SK-N-SH (cell line): Measurements from ENCODE around the gene ING1. TPM values are rescaled to one million over a fixed set of nuclear protein-coding genes. Genes with fewer than 3 reads are reported as not detected.

Experiments used
- CTCF ChIA-PET: fragments of 300-600, 350-600 bp; formaldehyde crosslinking; extraction: SDS; loops from one replicate; lab custom pipeline; 2021; lab: Yijun Ruan, JAX
- POLR2A ChIA-PET: fragments of 350-600 bp; sonication (Branson Sonifier 250); formaldehyde crosslinking; extraction: SDS; loops from one replicate; lab custom pipeline; 2020; ENCODE audit warnings: antibody characterized with exemption, inconsistent platforms; lab: Yijun Ruan, JAX
- DNase-seq: peaks from one replicate; pipeline ENCODE4 v3.0.0; 2012
- H2AFZ ChIP-seq: fragments of 200-600 bp; sonication (generic); 2 replicates; pipeline ENCODE4 v1.8.1; 2016; ENCODE audit warnings: antibody characterized with exemption, mild to moderate bottlenecking, low read depth
- H3F3A ChIP-seq: fragments of 200-600 bp; sonication (generic); replicated peaks from 2 replicates; pipeline ENCODE3; 2016; ENCODE audit warnings: antibody characterized with exemption, mild to moderate bottlenecking; ENCODE audit not compliant: insufficient read depth
- H3K27ac ChIP-seq, 2 experiments: fragments of 200-500 bp in 1 of 2; fragments of 200-600 bp in 1 of 2; sonication (Bioruptor generic) in 1 of 2; sonication (generic), shearing (Covaris generic) in 1 of 2; 2 replicates each; pipeline versions ENCODE4 v1.5.1 to v1.6.1; 2014 to 2016; ENCODE audit warnings: low read depth in 2 of 2, inconsistent platforms in 1 of 2, low read length in 1 of 2, mild to moderate bottlenecking in 1 of 2, mixed read lengths in 1 of 2
- H3K27me3 ChIP-seq: fragments of 200-600 bp; sonication (generic), shearing (Covaris generic); 2 replicates; pipeline ENCODE4 v1.6.1; 2016; ENCODE audit warnings: mixed run types; ENCODE audit not compliant: insufficient read depth
- H3K36me3 ChIP-seq, 2 experiments: fragments of 200-500 bp in 1 of 2; fragments of 200-600 bp in 1 of 2; sonication (Bioruptor generic) in 1 of 2; sonication (generic) in 1 of 2; replicated peaks in 1 of 2; 2 replicates each; pipeline versions ENCODE3 to v1.5.1; 2014 to 2016; ENCODE audit warnings: low read length in 1 of 2, mild to moderate bottlenecking in 1 of 2; ENCODE audit not compliant: insufficient read depth in 2 of 2, control insufficient read depth in 1 of 2
- H3K4me1 ChIP-seq, 2 experiments: fragments of 200-500 bp in 1 of 2; fragments of 200-600 bp in 1 of 2; sonication (Bioruptor generic) in 1 of 2; sonication (generic), shearing (Covaris generic) in 1 of 2; 2 replicates each; pipeline versions ENCODE4 v1.5.1 to v1.6.1; 2014 to 2016; ENCODE audit warnings: low read depth in 1 of 2, low read length in 1 of 2, mixed run types in 1 of 2; ENCODE audit not compliant: insufficient read depth in 2 of 2, control insufficient read depth in 1 of 2
- H3K4me2 ChIP-seq: fragments of 200-600 bp; sonication (generic), shearing (Covaris generic); 2 replicates; pipeline ENCODE4 v1.6.1; 2017; ENCODE audit warnings: mixed run types
- H3K4me3 ChIP-seq, 2 experiments: fragments of 200-500 bp in 1 of 2; fragments of 200-600 bp in 1 of 2; sonication (Bioruptor generic) in 1 of 2; sonication (generic), shearing (Covaris generic) in 1 of 2; 2 replicates each; pipeline versions ENCODE4 v1.5.1 to v1.8.1; 2014 to 2016; ENCODE audit warnings: low read depth in 2 of 2, inconsistent platforms in 1 of 2, low read length in 1 of 2, mild to moderate bottlenecking in 1 of 2, mixed read lengths in 1 of 2, moderate library complexity in 1 of 2
- H3K79me2 ChIP-seq: fragments of 200-600 bp; sonication (generic); 2 replicates; pipeline ENCODE4 v1.8.1; 2017; ENCODE audit warnings: mild to moderate bottlenecking; ENCODE audit not compliant: insufficient read depth
- H3K9ac ChIP-seq: fragments of 200-600 bp; sonication (generic); 2 replicates; pipeline ENCODE4 v1.6.1; 2017; ENCODE audit warnings: mixed run types
- H3K9me2 ChIP-seq: fragments of 200-600 bp; sonication (generic); 2 replicates; pipeline ENCODE4 v1.6.1; 2017; ENCODE audit warnings: mixed run types
- H3K9me3 ChIP-seq: fragments of 200-600 bp; sonication (generic); 2 replicates; pipeline ENCODE4 v1.6.1; 2017; ENCODE audit warnings: mixed run types, mild to moderate bottlenecking, moderate library complexity
- H4K20me1 ChIP-seq: fragments of 200-600 bp; sonication (generic); 2 replicates; pipeline ENCODE4 v1.6.1; 2017; ENCODE audit warnings: mild to moderate bottlenecking, mixed run types; ENCODE audit not compliant: insufficient read depth
- ELF1 ChIP-seq: IDR thresholded peaks from 2 replicates; pipeline ENCODE4 v1.4.0; 2012
- EP300 ChIP-seq, 2 experiments: IDR thresholded peaks; 2 replicates each; pipeline versions ENCODE4 v1.4.0 to v1.6.1; 2012; ENCODE audit warnings: borderline replicate concordance in 1 of 2, low read depth in 1 of 2, low read length in 1 of 2
- EZH2phosphoT487 ChIP-seq: fragments of 200-600 bp; sonication (generic); IDR thresholded peaks from 2 replicates; pipeline ENCODE4 v1.6.1; 2017; ENCODE audit warnings: low read depth, mixed run types, mild to moderate bottlenecking, antibody characterized with exemption, moderate library complexity, borderline replicate concordance
- GABPA ChIP-seq: IDR thresholded peaks from 2 replicates; pipeline ENCODE4 v1.4.0; 2012; ENCODE audit warnings: low read depth, mild to moderate bottlenecking
- MXI1 ChIP-seq: IDR thresholded peaks from 2 replicates; pipeline ENCODE4 v1.6.1; 2012; ENCODE audit warnings: mild to moderate bottlenecking, low read depth, low read length, improper control_type of control experiment
- NRF1 ChIP-seq: IDR thresholded peaks from 2 replicates; pipeline ENCODE4 v1.6.1; 2012; ENCODE audit warnings: low read depth, mild to moderate bottlenecking, low read length
- POLR2AphosphoS5 ChIP-seq: IDR thresholded peaks from 2 replicates; pipeline ENCODE4 v1.6.1; 2012; ENCODE audit warnings: low read depth, low read length
- RAD21 ChIP-seq: IDR thresholded peaks from 2 replicates; pipeline ENCODE4 v1.6.1; 2012; ENCODE audit warnings: mild to moderate bottlenecking, low read length
- TAF1 ChIP-seq: IDR thresholded peaks from 2 replicates; pipeline ENCODE4 v1.6.1; 2012; ENCODE audit warnings: low read depth, mild to moderate bottlenecking, low read length, moderate library complexity, borderline replicate concordance
- TCF12 ChIP-seq: IDR thresholded peaks from 2 replicates; pipeline ENCODE4 v1.4.0; 2012
- TEAD4 ChIP-seq: IDR thresholded peaks from 2 replicates; pipeline ENCODE4 v1.4.0; 2012; ENCODE audit warnings: mild to moderate bottlenecking, borderline replicate concordance; ENCODE audit not compliant: insufficient read depth
- WGBS: methylation state at CpG from one replicate; pipeline ENCODE4 v1.1.6; 2017; ENCODE audit warnings: low lambda C conversion rate; 5-methylcytosine and 5-hydroxymethylcytosine counted together
- polyA plus RNA-seq, 3 experiments: library from polyadenylated mRNA; depleted of rRNA; stranded (reverse); fragments of >200 nt; gene quantifications; 2 replicates each; pipeline ENCODE4 v1.2.3, GENCODE V29; 2012
- TF ChIP-seq, protein P1 (sequence below): IDR thresholded peaks from 2 replicates; pipeline ENCODE4 v1.4.0; 2012; ENCODE audit warnings: low read depth
- TF ChIP-seq, protein P2 (sequence below): IDR thresholded peaks from 2 replicates; pipeline ENCODE4 v1.6.1; 2012; ENCODE audit warnings: mild to moderate bottlenecking, low read depth, low read length, moderate library complexity
- TF ChIP-seq, protein P3 (sequence below): fragments of 150-350 bp; IDR thresholded peaks from 2 replicates; pipeline ENCODE4 v1.6.1; 2016; ENCODE audit warnings: mild to moderate bottlenecking, low read depth, low read length
- TF ChIP-seq, protein P4 (sequence below): IDR thresholded peaks from 2 replicates; pipeline ENCODE4; 2012
- TF ChIP-seq, protein P5 (sequence below): fragments of 150-350 bp; IDR thresholded peaks from 2 replicates; pipeline ENCODE4 v1.6.1; 2017; ENCODE audit warnings: antibody characterized with exemption, low read length, low read depth, borderline replicate concordance

ING1 gene
- polyA plus RNA-seq, 1 of the 3 experiments (the other 2 are of a cell fraction), result 25.4 TPM

DNA sequence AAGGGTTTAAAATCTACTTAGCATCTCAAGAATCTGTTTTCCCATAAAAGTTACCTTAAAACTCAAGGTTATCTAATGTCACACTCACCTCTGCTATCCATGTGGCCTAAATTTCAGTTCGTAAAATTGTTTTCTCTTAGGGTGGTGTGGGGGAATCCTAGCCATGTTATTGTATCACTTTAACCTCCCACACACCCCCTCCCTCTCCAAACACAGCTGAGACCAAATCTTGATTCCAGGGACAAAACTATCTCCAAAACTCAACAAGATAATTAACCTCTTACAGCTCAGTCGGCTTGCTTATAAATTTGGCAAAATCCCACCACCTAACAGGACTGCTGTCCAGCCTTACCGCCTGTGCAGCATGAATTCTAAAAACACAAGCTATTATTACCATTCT is 11.4 kb upstream of the ING1 start:
- no peak overlapping the region for H3K27ac ChIP-seq
- no peaks in the 10 kb centered on the region for H3K27me3 ChIP-seq
- peaks cover 64% of the 10 kb centered on the region for H3K79me2 ChIP-seq
- no peaks in the 10 kb centered on the region for H4K20me1 ChIP-seq
- CTCF ChIA-PET, result interaction anchor here (1.0 to 1.1 kb wide), 3 partner anchors 10 to 62 kb away, joined by 3 read pairs; no protein-coding TSS in a partner anchor
- 49% methylated on average over 3 of the region's 3 CpGs for WGBS
- no peaks in the 10 kb centered on the region for H3K9me3 ChIP-seq
- peaks cover 33 to 34% of the 10 kb centered on the region in 2 experiments for H3K36me3 ChIP-seq
- H2AFZ ChIP-seq, result no peak overlapping the region
- H3K9ac ChIP-seq, result no peak overlapping the region
- no peak overlapping the region for H3K4me3 ChIP-seq
- no peaks in the 10 kb centered on the region for H3K9me2 ChIP-seq
- no peak for DNase-seq
- H3F3A ChIP-seq, result peaks cover 7% of the 10 kb centered on the region
- peaks cover 4 to 26% of the 10 kb centered on the region in 2 experiments; a peak in 3 of 4 replicates for H3K4me1 ChIP-seq
- TF ChIP-seq GABPA (no peak), POLR2AphosphoS5 (no peak), MXI1 (no peak), NRF1 (no peak), TAF1 (no peak), TEAD4 (no peak), EP300 (IDR thresholded peaks at IDR 0.05; ENCODE audit: borderline replicate concordance in 1 of 2, low read depth in 1 of 2, low read length in 1 of 2) (no peak), EZH2phosphoT487 (no peak), ELF1 (no peak), TCF12 (no peak), RAD21 (no peak)
- TF ChIP-seq, protein P1, sequence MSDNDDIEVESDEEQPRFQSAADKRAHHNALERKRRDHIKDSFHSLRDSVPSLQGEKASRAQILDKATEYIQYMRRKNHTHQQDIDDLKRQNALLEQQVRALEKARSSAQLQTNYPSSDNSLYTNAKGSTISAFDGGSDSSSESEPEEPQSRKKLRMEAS, result no peak
- TF ChIP-seq, protein P2, sequence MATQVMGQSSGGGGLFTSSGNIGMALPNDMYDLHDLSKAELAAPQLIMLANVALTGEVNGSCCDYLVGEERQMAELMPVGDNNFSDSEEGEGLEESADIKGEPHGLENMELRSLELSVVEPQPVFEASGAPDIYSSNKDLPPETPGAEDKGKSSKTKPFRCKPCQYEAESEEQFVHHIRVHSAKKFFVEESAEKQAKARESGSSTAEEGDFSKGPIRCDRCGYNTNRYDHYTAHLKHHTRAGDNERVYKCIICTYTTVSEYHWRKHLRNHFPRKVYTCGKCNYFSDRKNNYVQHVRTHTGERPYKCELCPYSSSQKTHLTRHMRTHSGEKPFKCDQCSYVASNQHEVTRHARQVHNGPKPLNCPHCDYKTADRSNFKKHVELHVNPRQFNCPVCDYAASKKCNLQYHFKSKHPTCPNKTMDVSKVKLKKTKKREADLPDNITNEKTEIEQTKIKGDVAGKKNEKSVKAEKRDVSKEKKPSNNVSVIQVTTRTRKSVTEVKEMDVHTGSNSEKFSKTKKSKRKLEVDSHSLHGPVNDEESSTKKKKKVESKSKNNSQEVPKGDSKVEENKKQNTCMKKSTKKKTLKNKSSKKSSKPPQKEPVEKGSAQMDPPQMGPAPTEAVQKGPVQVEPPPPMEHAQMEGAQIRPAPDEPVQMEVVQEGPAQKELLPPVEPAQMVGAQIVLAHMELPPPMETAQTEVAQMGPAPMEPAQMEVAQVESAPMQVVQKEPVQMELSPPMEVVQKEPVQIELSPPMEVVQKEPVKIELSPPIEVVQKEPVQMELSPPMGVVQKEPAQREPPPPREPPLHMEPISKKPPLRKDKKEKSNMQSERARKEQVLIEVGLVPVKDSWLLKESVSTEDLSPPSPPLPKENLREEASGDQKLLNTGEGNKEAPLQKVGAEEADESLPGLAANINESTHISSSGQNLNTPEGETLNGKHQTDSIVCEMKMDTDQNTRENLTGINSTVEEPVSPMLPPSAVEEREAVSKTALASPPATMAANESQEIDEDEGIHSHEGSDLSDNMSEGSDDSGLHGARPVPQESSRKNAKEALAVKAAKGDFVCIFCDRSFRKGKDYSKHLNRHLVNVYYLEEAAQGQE, result no peak
- TF ChIP-seq, protein P3, sequence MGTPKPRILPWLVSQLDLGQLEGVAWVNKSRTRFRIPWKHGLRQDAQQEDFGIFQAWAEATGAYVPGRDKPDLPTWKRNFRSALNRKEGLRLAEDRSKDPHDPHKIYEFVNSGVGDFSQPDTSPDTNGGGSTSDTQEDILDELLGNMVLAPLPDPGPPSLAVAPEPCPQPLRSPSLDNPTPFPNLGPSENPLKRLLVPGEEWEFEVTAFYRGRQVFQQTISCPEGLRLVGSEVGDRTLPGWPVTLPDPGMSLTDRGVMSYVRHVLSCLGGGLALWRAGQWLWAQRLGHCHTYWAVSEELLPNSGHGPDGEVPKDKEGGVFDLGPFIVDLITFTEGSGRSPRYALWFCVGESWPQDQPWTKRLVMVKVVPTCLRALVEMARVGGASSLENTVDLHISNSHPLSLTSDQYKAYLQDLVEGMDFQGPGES, result no peak
- TF ChIP-seq, protein P4, sequence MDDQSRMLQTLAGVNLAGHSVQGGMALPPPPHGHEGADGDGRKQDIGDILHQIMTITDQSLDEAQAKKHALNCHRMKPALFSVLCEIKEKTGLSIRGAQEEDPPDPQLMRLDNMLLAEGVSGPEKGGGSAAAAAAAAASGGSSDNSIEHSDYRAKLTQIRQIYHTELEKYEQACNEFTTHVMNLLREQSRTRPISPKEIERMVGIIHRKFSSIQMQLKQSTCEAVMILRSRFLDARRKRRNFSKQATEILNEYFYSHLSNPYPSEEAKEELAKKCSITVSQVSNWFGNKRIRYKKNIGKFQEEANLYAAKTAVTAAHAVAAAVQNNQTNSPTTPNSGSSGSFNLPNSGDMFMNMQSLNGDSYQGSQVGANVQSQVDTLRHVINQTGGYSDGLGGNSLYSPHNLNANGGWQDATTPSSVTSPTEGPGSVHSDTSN, result no peak
- TF ChIP-seq, protein P5, sequence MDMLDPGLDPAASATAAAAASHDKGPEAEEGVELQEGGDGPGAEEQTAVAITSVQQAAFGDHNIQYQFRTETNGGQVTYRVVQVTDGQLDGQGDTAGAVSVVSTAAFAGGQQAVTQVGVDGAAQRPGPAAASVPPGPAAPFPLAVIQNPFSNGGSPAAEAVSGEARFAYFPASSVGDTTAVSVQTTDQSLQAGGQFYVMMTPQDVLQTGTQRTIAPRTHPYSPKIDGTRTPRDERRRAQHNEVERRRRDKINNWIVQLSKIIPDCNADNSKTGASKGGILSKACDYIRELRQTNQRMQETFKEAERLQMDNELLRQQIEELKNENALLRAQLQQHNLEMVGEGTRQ, result no peak
- TF ChIP-seq, all 33 proteins: peak for 0
- H3K4me2 ChIP-seq, result no peak overlapping the region
- POLR2A ChIA-PET, result no interaction called here
